Measurements from ENCODE around the gene DMRTA2. TPM values are rescaled to one million over a fixed set of nuclear protein-coding genes. Genes with fewer than 3 reads are reported as not detected.

DMRTA2 gene
- total RNA-seq, 6 experiments from 2014 or later, result 0.05 to 0.08 TPM; not detected in 4

- Mint-ChIP-seq H3K9me3 (peaks cover 5% of the 10 kb centered on the region; the same call in 1 of the 2 replicates), H3K27me3 (ENCODE audit: insufficient read depth) (peaks cover 81% of the 10 kb centered on the region), H3K36me3 (ENCODE audit: low read depth) (no peaks in the 10 kb centered on the region; the same call in 1 of the 2 replicates), H3K4me1 (ENCODE audit: low read depth) (peaks cover 34% of the 10 kb centered on the region), H3K4me3 (peak overlapping the region; percentile 61), H3K27ac (no peak overlapping the region)
- no peak for TF ChIP-seq CTCF (IDR thresholded peaks at IDR 0.05)
- no peak for DNase-seq
These were observed 3.2 kb downstream of the DMRTA2 start for GRCh38 chr1:50419907-50420677.

- Mint-ChIP-seq H3K36me3 (ENCODE audit: low read depth) (no peaks in the 10 kb centered on the region; the same call in none of the 2 replicates), H3K9me3 (peaks cover 5% of the 10 kb centered on the region; the same call in 1 of the 2 replicates), H3K4me1 (ENCODE audit: low read depth) (peaks cover 28% of the 10 kb centered on the region), H3K27me3 (ENCODE audit: insufficient read depth) (peaks cover 81% of the 10 kb centered on the region), H3K4me3 (no peak overlapping the region), H3K27ac (no peak overlapping the region)
- TF ChIP-seq CTCF (IDR thresholded peaks at IDR 0.05), result peak; percentile 17; the same call in 1 of the 2 replicates
- no peak for DNase-seq
These were observed 3.9 kb downstream of the DMRTA2 start for GRCh38 chr1:50419192-50419906.

- no peaks in the 10 kb centered on the region; the same call in 1 of the 2 replicates for H3K36me3 Mint-ChIP-seq (ENCODE audit: low read depth)
- peaks cover 81% of the 10 kb centered on the region for H3K27me3 Mint-ChIP-seq (ENCODE audit: insufficient read depth)
- no peak overlapping the region for H3K27ac Mint-ChIP-seq
- TF ChIP-seq CTCF (IDR thresholded peaks at IDR 0.05), result no peak
- no peak overlapping the region; the same call in 1 of the 2 replicates for H3K4me3 Mint-ChIP-seq
- peaks cover 5% of the 10 kb centered on the region; the same call in 1 of the 2 replicates for H3K9me3 Mint-ChIP-seq
- H3K4me1 Mint-ChIP-seq (ENCODE audit: low read depth), result peaks cover 21% of the 10 kb centered on the region
- DNase-seq, result no peak
These were observed 4.6 kb downstream of the DMRTA2 start for GRCh38 chr1:50418600-50419109.

- no peak for TF ChIP-seq CTCF (IDR thresholded peaks at IDR 0.05)
- H3K36me3 Mint-ChIP-seq (ENCODE audit: low read depth), result no peaks in the 10 kb centered on the region; the same call in 1 of the 2 replicates
- peaks cover 20% of the 10 kb centered on the region for H3K4me1 Mint-ChIP-seq (ENCODE audit: low read depth)
- H3K27ac Mint-ChIP-seq, result no peak overlapping the region
- no peak for DNase-seq
- peaks cover 79% of the 10 kb centered on the region for H3K27me3 Mint-ChIP-seq (ENCODE audit: insufficient read depth)
- H3K4me3 Mint-ChIP-seq, result no peak overlapping the region; the same call in 1 of the 2 replicates
- peaks cover 5% of the 10 kb centered on the region; the same call in 1 of the 2 replicates for H3K9me3 Mint-ChIP-seq
These were observed 5.2 kb downstream of the DMRTA2 start for GRCh38 chr1:50417946-50418599.

GRCh38 chr1:50417507-50417906, 5.7 kb downstream of the DMRTA2 start:
- peaks cover 20% of the 10 kb centered on the region for H3K4me1 Mint-ChIP-seq (ENCODE audit: low read depth)
- peaks cover 5% of the 10 kb centered on the region; the same call in 1 of the 2 replicates for H3K9me3 Mint-ChIP-seq
- DNase-seq, result no peak
- no peak overlapping the region for H3K4me3 Mint-ChIP-seq
- H3K27ac Mint-ChIP-seq, result no peak overlapping the region
- TF ChIP-seq CTCF (IDR thresholded peaks at IDR 0.05), result no peak
- no peaks in the 10 kb centered on the region; the same call in 1 of the 2 replicates for H3K36me3 Mint-ChIP-seq (ENCODE audit: low read depth)
- peaks cover 77% of the 10 kb centered on the region for H3K27me3 Mint-ChIP-seq (ENCODE audit: insufficient read depth)

Measured in HFFc6 (cell line).